ENCODE results near the gene HLCS.

- TF ChIP-seq EZH2 (IDR thresholded peaks at IDR 0.05; ENCODE audit: borderline replicate concordance) (no peak), CTCF (IDR thresholded peaks at IDR 0.05; ENCODE audit: poor library complexity) (no peak), EZH2phosphoT487 (IDR thresholded peaks at IDR 0.05; ENCODE audit: low read depth, severe bottlenecking, unreplicated experiment) (no peak)
These were observed 21.4 kb upstream of the HLCS start for GRCh38 chr21:36987845-36988244.
